ENCODE results near the gene BSPRY. TPM values are rescaled to one million over a fixed set of nuclear protein-coding genes. Genes with fewer than 3 reads are reported as not detected.

The BSPRY gene
- total and polyA plus RNA-seq, 2 of the 13 experiments (the other 11 are each of a cell fraction or from before 2014, with no cell fraction given) = 0.09 to 0.26 TPM

DNA sequence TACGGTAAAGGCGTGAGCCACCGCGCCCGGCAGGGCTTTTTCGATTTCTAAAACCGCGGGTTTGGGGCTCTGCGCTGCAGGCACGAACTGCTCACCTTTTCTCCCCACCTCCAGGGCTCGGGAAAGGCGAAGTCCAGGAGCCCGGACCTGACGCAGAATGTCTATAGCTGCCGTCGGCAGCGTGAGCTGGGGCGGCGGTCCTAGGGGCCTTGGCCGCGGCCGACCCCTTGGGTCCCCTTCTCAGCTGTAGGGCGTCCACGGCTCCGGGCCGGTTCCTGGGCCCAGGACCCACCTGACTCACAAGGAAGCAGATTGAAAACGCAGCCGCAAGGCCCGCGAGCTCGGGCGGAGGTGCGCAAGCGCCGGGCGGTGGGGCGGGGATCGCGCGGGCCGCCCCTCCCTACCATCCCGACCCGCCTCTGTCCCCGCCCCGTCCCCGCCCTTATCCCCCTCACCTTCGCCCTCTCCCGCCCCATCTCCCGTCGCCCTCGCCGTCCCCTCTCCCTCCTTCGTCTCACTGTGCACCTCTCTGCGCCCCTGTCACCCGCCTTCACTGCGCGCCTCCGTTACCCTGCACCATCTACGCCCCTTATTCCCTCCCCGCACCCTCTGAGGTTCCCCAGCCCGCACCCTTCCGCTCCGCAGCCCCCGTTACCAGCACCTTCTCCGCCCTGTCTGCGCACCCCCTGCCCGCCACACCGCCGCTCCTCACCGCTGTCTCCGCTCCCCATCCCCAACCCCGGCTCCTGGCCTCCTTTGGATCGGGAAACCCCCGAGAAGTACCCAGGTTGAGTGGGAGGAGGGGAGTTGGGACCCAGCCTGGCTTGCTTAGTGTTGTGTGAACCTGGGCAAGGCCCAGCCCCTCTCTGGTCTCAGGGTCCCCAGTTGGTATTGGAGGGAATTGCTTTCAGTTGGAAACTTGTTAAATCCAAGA is 27.6 kb downstream of the BSPRY start, which contains the start of gene HDHD3:
HDHD3 (minus strand) TSS at position 353 of the 934 bp plus-strand sequence. CDS start 2,632 bp downstream, outside the sequence.
- H3K27ac ChIP-seq (ENCODE audit: extremely low read length, insufficient read depth, low read length) = peak within 1 kb of the TSS; percentile 94
- peaks cover 16% of the 10 kb centered on the region for H4K20me1 ChIP-seq (ENCODE audit: insufficient read depth, low read length)
- no TSS peak for BruUV-seq (replicated peaks)
- intact Hi-C loops (cut with micrococcal nuclease; ENCODE audit: unreplicated experiment) = loop anchor here (1.0 kb wide), 1 partner anchor 24 kb away; the partner anchor contains the start of gene ALAD
- peaks cover 15% of the 10 kb centered on the region for H3K79me2 ChIP-seq (ENCODE audit: insufficient read depth, low read length)
- in situ Hi-C loops (cut with HindIII; ENCODE audit: extremely low pct_ligation_motif_present, low pct_unique_long_range_greater_than_20kb) = no loop called here
- WGBS (ENCODE audit: low lambda C conversion rate) = under 1% methylated on average over 48 of the region's 74 CpGs
- ChIA-PET POLR2A (interaction anchor here (0.7 to 3.5 kb wide), 9 partner anchors 11 to 187 kb away, joined by 3 to 35 read pairs (median 7); partner anchors contain the start of genes ALAD, C9orf43, POLE3 and WDR31), CTCF (ENCODE audit: low intra/inter-chr PET ratio, low total read pairs) (no interaction called here)
- peaks cover 80% of the 10 kb centered on the region for H3K4me1 ChIP-seq (ENCODE audit: insufficient read depth, low read length)
- H3K36me3 ChIP-seq (replicated peaks in 1 of 2; ENCODE audit: control insufficient read depth in 1 of 2, insufficient read depth in 2 of 2, low read length in 2 of 2) = peaks cover 4 to 10% of the 10 kb centered on the region in 2 experiments; a peak in 3 of 5 replicates
- H3K9ac ChIP-seq (ENCODE audit: insufficient read depth, low read depth, low read length) = peak within 1 kb of the TSS; percentile 89
- H3K9me3 ChIP-seq (ENCODE audit: low read length) = no peaks in the 10 kb centered on the region
- peak within 1 kb of the TSS; percentile 80 to 99 (median 84) for H3K4me3 ChIP-seq (replicated peaks in 1 of 3; ENCODE audit: insufficient read depth in 1 of 3, low read depth in 2 of 3, low read length in 3 of 3)
- peak within 1 kb of the TSS; percentile 90 for H3K4me2 ChIP-seq (ENCODE audit: low read depth, low read length)
- ATAC-seq (peak; percentile 83), DNase-seq (ENCODE audit: low spot score) (peak; percentile 71), FAIRE-seq (no peak)
- no peaks in the 10 kb centered on the region for H3K27me3 ChIP-seq (ENCODE audit: control insufficient read depth in 1 of 2, insufficient read depth in 2 of 2, low read length in 2 of 2)
- no peak within 1 kb of the TSS for H2AFZ ChIP-seq (ENCODE audit: low read length)
- peak; percentile 55; the same call in 1 of the 2 replicates for TF ChIP-seq YEATS4 (CRISPR knock-in tag; IDR thresholded peaks at IDR 0.05; ENCODE audit: borderline replicate concordance)
- TF ChIP-seq, protein P1, sequence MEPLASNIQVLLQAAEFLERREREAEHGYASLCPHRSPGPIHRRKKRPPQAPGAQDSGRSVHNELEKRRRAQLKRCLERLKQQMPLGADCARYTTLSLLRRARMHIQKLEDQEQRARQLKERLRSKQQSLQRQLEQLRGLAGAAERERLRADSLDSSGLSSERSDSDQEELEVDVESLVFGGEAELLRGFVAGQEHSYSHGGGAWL (CRISPR knock-in tag; IDR thresholded peaks at IDR 0.05) = peak; percentile 81
- peak; percentile 79; the same call in 1 of the 2 replicates for TF ChIP-seq ZNF572 (CRISPR knock-in tag; IDR thresholded peaks at IDR 0.05)
- TF ChIP-seq, protein P2, sequence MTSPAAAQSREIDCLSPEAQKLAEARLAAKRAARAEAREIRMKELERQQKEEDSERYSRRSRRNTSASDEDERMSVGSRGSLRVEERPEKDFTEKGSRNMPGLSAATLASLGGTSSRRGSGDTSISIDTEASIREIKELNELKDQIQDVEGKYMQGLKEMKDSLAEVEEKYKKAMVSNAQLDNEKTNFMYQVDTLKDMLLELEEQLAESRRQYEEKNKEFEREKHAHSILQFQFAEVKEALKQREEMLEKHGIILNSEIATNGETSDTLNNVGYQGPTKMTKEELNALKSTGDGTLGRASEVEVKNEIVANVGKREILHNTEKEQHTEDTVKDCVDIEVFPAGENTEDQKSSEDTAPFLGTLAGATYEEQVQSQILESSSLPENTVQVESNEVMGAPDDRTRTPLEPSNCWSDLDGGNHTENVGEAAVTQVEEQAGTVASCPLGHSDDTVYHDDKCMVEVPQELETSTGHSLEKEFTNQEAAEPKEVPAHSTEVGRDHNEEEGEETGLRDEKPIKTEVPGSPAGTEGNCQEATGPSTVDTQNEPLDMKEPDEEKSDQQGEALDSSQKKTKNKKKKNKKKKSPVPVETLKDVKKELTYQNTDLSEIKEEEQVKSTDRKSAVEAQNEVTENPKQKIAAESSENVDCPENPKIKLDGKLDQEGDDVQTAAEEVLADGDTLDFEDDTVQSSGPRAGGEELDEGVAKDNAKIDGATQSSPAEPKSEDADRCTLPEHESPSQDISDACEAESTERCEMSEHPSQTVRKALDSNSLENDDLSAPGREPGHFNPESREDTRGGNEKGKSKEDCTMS (CRISPR knock-in tag; conservative IDR thresholded peaks at IDR 0.05) = no peak
- no peak for TF ChIP-seq NFRKB (IDR thresholded peaks at IDR 0.05)
- TF ChIP-seq MIXL1 (CRISPR knock-in tag; IDR thresholded peaks at IDR 0.05) = no peak
- no peak for TF ChIP-seq DR1 (CRISPR knock-in tag; IDR thresholded peaks at IDR 0.05)
- TF ChIP-seq, protein P3, sequence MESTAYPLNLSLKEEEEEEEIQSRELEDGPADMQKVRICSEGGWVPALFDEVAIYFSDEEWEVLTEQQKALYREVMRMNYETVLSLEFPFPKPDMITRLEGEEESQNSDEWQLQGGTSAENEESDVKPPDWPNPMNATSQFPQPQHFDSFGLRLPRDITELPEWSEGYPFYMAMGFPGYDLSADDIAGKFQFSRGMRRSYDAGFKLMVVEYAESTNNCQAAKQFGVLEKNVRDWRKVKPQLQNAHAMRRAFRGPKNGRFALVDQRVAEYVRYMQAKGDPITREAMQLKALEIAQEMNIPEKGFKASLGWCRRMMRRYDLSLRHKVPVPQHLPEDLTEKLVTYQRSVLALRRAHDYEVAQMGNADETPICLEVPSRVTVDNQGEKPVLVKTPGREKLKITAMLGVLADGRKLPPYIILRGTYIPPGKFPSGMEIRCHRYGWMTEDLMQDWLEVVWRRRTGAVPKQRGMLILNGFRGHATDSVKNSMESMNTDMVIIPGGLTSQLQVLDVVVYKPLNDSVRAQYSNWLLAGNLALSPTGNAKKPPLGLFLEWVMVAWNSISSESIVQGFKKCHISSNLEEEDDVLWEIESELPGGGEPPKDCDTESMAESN (CRISPR knock-in tag; conservative IDR thresholded peaks at IDR 0.05) = peak; percentile 38; the same call in 1 of the 2 replicates
- TF ChIP-seq NFKB2 (CRISPR knock-in tag; IDR thresholded peaks at IDR 0.05; ENCODE audit: borderline replicate concordance) = peak; percentile 59; the same call in 1 of the 2 replicates
- no peak for TF ChIP-seq RELA (CRISPR knock-in tag; IDR thresholded peaks at IDR 0.05)
- 0 out of 2 replicates have a peak, but pooled peaks have one; percentile 54 for TF ChIP-seq ZNF589 (CRISPR knock-in tag; conservative IDR thresholded peaks at IDR 0.05)
- TF ChIP-seq NPAS2 (CRISPR knock-in tag; IDR thresholded peaks at IDR 0.05; ENCODE audit: borderline replicate concordance) = no peak
- TF ChIP-seq TP53 (CRISPR knock-in tag; conservative IDR thresholded peaks at IDR 0.05) = no peak
- peak; percentile 59; the same call in 1 of the 2 replicates for TF ChIP-seq YEATS2 (CRISPR knock-in tag; IDR thresholded peaks at IDR 0.05; ENCODE audit: borderline replicate concordance)
- TF ChIP-seq CEBPG (CRISPR knock-in tag; IDR thresholded peaks at IDR 0.05) = no peak
- no peak for TF ChIP-seq ZSCAN31 (CRISPR knock-in tag; IDR thresholded peaks at IDR 0.05; ENCODE audit: low read depth)
- TF ChIP-seq, protein P4, sequence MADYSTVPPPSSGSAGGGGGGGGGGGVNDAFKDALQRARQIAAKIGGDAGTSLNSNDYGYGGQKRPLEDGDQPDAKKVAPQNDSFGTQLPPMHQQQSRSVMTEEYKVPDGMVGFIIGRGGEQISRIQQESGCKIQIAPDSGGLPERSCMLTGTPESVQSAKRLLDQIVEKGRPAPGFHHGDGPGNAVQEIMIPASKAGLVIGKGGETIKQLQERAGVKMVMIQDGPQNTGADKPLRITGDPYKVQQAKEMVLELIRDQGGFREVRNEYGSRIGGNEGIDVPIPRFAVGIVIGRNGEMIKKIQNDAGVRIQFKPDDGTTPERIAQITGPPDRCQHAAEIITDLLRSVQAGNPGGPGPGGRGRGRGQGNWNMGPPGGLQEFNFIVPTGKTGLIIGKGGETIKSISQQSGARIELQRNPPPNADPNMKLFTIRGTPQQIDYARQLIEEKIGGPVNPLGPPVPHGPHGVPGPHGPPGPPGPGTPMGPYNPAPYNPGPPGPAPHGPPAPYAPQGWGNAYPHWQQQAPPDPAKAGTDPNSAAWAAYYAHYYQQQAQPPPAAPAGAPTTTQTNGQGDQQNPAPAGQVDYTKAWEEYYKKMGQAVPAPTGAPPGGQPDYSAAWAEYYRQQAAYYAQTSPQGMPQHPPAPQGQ (CRISPR knock-in tag; IDR thresholded peaks at IDR 0.05; ENCODE audit: borderline replicate concordance) = no peak
